Ecto neural progenitor cell (in vitro differentiated cells): ENCODE data around the gene FRMD4A.

Experiments
- DNase-seq: peaks from one replicate; pipeline ENCODE4 v3.0.0-alpha.2; 2018; ENCODE audit warnings: low spot score

Gene FRMD4A

GRCh38 chr10:13674645-13675588, 655.8 kb downstream of the FRMD4A start:
- no peak for DNase-seq

GRCh38 chr10:13673156-13673555, 657.6 kb downstream of the FRMD4A start:
- no peak for DNase-seq

- peak; percentile 62 for DNase-seq
Observed at GRCh38 chr10:13672548-13672947, 658.2 kb downstream of the FRMD4A start.

DNA sequence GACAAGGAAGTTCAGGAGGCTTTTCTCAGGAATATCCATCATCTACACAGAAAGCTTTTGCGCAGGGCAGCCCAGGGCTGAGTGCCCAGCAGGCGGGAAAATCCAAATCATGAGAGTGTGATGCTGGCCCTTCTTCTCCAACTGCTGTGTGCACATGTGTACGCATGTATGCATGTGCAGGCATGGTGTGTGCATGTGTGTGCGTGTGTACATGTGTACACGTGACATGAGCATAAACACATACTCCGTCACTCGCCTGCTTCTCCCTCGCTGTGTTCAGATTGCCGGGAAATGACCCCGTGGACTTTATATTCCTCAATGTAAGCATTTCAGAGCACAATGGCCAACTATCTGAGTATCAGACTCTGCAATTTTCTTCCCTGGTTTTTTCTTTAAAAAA, 658.8 kb downstream of the FRMD4A start:
- no peak for DNase-seq

DNA sequence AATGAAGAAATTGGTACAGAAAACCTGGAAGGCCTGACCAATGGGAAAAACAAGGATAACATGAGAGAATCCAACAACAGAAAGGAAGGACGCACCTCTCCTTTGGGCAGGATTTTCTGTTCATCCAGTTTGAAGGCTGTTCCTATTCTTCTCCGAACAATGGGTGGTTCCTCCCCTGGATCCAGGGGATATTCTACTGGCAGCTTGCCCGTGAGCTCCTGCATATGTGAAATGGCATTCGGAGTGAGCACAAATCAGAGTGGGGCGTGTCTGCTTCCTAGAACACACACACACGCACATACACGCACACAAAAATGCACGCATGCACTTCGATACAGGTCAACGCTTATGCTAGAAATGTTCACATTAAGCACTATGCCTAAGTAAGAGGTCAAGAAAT, 660.4 kb downstream of the FRMD4A start:
- DNase-seq = no peak

GRCh38 chr10:13669901-13670300, 660.8 kb downstream of the FRMD4A start:
- no peak for DNase-seq

DNA sequence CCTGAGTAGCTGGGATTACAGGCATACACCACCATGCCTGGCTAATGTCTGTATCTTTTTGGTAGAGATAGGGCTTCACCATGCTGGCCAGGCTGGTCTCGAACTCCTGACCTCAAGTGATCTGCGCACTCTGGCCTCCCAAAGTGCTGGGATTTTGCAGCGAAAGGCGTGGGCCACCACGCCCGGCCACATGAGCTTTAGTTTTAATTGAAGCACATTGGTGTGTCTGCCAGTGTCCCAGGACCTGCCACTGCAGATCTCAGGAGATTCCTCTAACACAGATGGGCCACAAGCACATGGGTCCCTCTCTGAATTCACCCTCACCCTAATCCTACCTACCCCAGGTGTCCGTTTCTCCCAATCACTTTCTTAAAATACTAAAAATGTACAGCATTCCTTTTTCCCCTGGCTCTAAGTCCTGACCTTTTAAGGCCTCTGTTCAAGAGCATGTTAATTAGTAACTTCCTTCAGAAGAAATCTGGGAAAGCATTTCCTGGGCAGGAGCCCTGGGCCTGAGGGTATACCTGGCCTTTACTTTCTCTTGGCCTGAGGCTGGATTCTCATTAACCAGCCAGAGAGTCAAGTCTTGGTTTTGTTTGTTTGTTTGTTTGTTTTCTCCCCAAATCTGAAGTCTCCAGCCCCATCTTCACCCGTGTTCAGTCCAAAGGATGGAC, 661.4 kb downstream of the FRMD4A start:
- DNase-seq = no peak

GRCh38 chr10:13668126-13668525, 662.6 kb downstream of the FRMD4A start:
- no peak for DNase-seq

GRCh38 chr10:13665516-13666262, 665.0 kb downstream of the FRMD4A start:
- no peak for DNase-seq

- DNase-seq = no peak
Observed at GRCh38 chr10:13661256-13661655, 669.5 kb downstream of the FRMD4A start.

DNA sequence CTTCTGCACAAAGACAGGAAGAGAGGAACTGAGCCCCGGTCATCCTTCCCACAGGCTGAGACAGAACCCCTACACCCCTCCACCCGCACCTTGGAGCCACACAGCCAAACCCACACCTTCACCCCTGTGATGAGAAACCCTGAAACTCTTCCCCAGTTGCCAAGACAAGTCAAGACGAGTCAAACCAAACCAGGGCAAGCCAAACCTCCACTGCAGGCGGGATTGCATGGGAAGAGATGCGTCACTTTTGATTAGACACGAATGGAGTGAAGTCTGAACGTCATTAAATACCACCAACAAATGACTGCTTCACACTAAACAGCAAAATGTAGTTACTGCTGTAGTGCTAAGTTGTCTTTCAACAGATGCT, 670.2 kb downstream of the FRMD4A start:
- DNase-seq = no peak

GRCh38 chr10:13659887-13660550, 670.7 kb downstream of the FRMD4A start:
- peak; percentile 73 for DNase-seq

DNA sequence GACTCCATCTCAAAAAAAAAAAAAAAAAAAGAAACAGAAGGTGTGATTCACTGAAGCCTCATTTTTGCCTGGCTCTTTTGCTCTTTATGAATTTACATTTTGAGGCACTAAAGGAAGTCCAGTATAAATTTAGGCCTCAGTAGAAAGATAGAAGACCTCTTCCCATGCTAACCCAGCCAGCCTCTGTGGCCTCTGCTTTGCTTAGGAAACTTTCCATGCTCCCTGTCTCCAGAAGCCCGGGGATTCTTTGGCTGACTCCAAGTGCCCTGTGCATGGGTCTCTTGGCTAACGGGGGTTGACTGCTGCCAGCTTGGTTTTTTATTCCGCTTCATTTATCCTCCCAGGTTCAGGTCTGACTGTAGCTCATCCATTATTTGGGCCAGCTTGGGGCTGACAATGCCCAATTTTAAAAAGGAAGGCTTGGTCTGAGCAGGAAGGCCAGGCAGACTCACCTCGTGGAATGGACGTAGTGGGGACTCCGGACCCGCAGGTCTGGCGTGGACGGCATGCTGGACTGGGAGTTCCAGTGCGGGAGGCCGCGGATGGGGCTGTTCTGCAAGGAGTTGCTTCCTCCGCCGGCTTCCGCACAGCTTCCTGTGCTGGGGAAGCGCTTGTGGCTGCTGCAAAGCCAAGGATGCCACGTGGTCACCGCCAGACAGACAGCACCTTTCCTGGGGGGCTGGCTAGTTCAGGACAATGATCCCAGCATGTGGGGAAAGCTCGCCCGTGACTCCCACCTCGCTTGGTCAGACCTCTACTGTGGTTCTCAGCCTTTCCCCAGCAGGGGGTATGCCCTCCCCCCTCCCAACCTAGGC, 671.6 kb downstream of the FRMD4A start:
- DNase-seq = no peak

GRCh38 chr10:13658264-13658663, 672.5 kb downstream of the FRMD4A start:
- DNase-seq = no peak

DNA sequence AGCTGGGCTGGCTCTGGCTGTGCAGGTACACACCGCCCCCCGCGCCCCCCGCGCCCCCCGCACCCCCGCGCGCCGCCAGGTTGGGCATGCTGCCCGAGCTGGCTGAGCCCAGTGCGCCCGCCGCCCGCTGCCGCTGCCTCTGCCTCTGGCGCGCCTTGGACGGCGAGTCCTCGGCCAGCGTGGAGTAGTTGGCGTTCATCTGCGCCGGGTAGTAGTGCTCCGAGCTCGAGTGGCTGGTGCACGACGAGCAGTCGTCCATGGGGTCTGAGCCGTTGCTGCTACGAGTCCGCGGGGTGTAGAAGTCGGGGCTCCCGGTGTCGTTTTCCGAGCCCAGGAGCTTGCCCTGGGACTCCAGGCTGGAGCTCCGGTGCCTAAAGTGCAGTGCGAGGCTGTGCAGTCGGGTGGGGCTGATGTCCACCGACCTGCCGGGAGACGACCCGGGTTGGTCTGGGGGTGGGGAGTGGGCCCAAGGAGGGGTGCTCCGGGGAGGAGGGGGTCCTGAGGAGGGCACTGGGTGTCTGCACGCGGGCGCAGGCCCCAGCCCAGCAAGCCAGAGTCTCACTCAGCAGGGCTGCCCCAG, 673.5 kb downstream of the FRMD4A start:
- DNase-seq = no peak

DNA sequence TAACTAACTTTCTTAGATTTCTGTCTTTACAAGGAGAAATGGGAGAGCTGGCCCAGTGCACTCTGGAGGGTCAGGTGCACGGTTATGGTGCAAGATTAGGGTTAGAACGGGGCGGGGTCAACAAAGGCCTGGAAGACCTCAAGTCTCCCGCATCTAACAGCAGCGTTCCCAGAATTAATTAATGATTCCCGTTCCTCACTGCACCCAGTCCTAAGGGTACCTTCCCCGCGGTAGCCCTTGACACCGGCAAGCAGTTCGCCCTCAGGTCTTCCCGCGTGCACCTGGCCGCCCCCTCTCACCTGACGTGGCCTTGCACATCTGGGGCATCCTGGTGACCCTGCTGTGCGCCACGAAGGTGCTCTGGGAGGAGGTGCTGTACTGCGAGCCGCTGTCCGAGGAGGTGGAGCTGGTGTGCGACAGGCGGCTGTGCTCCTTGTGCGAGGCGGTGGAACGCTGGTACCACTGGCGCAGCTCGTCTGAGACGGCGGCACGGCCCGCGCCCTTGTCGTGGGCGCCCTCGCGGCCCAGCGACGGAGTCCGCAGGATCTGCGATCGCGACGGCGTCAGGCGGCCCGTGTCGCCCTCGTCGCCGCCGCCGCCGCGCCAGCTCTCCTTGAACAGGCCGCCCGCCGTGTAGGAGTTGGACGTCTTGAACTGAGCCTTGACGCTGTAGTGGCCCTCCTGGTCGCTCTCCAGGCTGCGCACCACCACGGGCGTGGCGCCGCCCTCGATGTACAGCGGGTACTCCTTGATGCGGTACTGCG, 674.2 kb downstream of the FRMD4A start:
- DNase-seq = no peak

GRCh38 chr10:13654846-13655245, 675.9 kb downstream of the FRMD4A start:
- DNase-seq = no peak

- no peak for DNase-seq
Observed at GRCh38 chr10:13654118-13654830, 676.5 kb downstream of the FRMD4A start.

GRCh38 chr10:13652860-13653259, 677.9 kb downstream of the FRMD4A start:
- DNase-seq = no peak
